AG09309 (cell line): Measurements from ENCODE around the gene LINGO3.

Experiments
- DNase-seq: peaks from one replicate; pipeline ENCODE4 v3.0.0-alpha.2; 2010; ENCODE audit warnings: low read depth
- H3K4me3 ChIP-seq: 2 replicates; pipeline ENCODE4 v1.5.1; 2011; ENCODE audit warnings: mild to moderate bottlenecking, low read depth, low read length, moderate library complexity; ENCODE audit not compliant: control insufficient read depth
- TF ChIP-seq, protein P1 (sequence below): IDR thresholded peaks from 2 replicates; pipeline ENCODE4 v1.5.1; 2011; ENCODE audit warnings: mild to moderate bottlenecking, low read depth, low read length, inconsistent platforms; ENCODE audit not compliant: insufficient read depth, control insufficient read depth; ENCODE audit errors: missing control alignments

The LINGO3 gene

DNA sequence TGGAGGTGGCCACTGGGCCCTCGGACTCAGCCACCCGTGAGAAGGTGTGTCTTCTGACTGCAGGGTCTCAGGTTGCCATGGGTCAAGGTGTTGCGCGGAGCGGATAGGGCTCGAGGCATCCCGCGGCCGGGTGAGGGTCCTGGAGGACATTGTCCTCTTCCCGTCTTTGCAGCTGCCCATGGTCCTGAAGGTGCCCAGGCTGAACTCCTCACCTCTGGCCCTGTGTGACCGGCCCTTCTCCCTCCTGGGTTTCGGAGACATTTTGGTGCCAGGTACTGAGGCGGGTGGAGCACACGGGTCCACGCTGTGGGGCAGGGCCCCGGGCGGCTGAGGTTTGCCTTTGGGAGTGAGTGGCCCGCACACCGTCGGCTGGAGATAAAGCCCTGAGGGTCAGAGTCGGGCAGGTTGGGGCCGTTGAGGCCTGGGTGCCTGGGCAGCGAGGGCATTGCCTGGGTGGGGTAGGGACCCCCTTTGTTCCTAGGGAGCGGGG, 36.5 kb upstream of the LINGO3 start:
- H3K4me3 ChIP-seq, result no peak overlapping the region
- no peak for DNase-seq
- TF ChIP-seq, protein P1, sequence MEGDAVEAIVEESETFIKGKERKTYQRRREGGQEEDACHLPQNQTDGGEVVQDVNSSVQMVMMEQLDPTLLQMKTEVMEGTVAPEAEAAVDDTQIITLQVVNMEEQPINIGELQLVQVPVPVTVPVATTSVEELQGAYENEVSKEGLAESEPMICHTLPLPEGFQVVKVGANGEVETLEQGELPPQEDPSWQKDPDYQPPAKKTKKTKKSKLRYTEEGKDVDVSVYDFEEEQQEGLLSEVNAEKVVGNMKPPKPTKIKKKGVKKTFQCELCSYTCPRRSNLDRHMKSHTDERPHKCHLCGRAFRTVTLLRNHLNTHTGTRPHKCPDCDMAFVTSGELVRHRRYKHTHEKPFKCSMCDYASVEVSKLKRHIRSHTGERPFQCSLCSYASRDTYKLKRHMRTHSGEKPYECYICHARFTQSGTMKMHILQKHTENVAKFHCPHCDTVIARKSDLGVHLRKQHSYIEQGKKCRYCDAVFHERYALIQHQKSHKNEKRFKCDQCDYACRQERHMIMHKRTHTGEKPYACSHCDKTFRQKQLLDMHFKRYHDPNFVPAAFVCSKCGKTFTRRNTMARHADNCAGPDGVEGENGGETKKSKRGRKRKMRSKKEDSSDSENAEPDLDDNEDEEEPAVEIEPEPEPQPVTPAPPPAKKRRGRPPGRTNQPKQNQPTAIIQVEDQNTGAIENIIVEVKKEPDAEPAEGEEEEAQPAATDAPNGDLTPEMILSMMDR, result no peak

DNA sequence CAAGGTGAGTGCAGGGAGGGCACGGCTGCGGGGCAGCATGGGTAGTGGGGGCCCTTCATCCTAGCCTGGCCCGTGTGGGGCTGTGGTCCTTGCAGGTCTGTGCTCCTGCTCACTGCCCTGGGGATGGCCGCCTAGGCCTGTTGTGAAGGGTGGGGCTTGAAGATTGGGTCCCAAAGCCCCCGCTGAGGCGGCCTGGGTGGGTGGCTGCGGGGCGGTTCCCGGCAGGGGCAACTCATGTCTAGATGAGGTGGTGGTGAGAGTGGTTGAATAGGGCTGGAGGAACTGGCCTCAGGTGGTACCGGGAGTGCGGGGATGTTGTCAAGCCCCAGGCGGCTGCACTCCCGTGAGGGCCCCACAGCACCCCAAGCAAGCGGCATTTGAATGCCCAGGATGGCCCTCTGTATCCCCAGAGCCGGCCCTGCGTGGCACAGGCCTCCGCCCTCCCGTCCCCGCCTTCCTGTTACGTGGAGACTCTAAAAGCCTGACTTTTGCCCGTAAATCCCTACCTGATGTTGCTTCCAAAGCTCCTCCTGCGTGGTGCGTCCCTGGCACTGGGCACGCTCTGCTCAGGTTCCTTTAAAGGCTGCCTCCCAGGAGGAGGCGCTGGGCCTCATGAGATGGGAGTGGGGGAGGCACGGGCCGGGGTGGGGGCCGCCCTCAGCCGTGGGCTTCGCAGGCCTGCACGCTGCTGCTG, 35.5 kb upstream of the LINGO3 start:
- H3K4me3 ChIP-seq, result no peak overlapping the region
- TF ChIP-seq, protein P1, result no peak
- no peak for DNase-seq

DNA sequence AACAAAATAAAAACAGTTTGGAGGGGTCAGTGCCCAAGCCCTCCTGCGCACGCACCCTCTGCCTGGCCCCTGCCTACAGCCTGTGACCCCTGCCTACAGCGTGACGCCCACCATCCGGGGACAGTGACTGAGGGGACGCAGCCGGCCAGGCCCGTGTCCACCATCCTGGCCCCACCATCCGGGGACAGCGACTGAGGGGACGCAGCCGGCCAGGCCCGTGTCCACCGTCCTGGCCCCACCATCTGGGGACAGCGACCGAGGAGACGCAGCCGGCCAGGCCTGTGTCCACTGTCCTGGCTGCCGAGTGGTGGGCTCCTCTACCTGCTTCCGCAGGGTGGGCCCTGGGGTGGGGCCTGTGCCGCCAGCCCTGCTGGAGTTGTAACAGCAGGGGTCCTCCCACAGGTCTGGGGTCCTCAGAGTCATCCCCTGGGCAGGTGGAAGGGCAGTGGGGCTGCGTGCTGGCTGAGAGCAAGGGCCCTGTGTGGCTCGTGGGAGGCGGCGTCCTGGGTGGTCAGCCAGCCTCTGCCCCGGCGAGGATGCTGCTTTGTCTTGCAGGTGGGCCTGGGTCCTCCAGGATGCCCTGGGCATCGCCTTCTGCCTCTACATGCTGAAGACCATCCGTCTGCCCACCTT, 34.8 kb upstream of the LINGO3 start:
- H3K4me3 ChIP-seq, result no peak overlapping the region
- no peak for DNase-seq
- TF ChIP-seq, protein P1, result no peak

- TF ChIP-seq, protein P1, result no peak
Measured at GRCh38 chr19:2341982-2342381, 34.0 kb upstream of the LINGO3 start.

GRCh38 chr19:2341244-2341751, 33.3 kb upstream of the LINGO3 start:
- no peak overlapping the region for H3K4me3 ChIP-seq
- DNase-seq, result no peak
- TF ChIP-seq, protein P1, result no peak

More at GRCh38 chr19:2341982-2342381, 34.0 kb upstream of the LINGO3 start:
- DNase-seq, result no peak
- no peak overlapping the region for H3K4me3 ChIP-seq

DNA sequence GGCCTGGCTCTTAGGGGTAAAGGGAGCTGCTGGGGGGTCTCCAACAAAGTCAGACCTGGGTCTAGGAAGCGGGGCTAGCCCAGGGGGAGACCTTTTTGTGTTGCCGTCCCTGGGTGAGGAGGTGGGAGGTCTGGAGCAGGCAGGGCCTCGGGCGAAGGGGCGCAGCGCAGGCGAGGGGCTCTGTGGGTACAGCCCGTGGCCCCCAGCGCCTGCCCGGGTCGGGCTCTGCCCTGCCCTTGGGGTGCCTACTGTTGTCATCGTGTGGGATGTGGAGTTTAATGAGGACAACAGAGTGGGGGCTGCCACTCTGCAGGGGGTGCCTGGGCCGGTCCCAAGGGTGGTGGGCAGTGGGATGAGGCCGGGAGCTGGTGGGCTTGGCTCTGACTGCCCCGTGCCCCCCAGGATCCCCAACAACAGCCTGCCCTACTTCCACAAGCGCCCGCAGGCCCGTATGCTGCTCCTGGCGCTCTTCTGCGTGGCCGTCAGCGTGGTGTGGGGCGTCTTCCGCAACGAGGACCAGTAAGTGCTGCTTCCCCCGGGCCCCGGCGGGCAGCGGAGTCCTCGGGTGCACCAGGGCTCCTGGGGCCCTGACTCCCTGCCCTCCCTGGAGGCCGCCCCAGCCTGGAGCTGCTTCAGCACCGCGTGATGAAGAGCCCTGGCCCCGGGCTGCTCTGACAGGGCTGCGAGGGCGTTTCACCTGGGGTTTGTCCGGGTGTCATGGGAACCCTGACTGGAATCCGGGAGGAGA, 32.7 kb upstream of the LINGO3 start:
- DNase-seq, result no peak
- TF ChIP-seq, protein P1, result no peak

More for the DNA sequence above, 32.7 kb upstream of the LINGO3 start:
- H3K4me3 ChIP-seq, result no peak overlapping the region
